ENCODE data around the gene KCNK5.
A peak's percentile ranks its signal among the peaks of the same experiment; 100 is the strongest.

Gene KCNK5

GRCh38 chr6:39218868-39219567, 10.3 kb downstream of the KCNK5 start:
- Histone ChIP-seq H3K27me3 (ENCODE audit: insufficient read depth, poor library complexity, severe bottlenecking) (no peaks in the 10 kb centered on the region), H3K36me3 (ENCODE audit: low read depth) (no peaks in the 10 kb centered on the region)

GRCh38 chr6:39217177-39217864, 12.0 kb downstream of the KCNK5 start:
- no peak for TF ChIP-seq CTCF (IDR thresholded peaks at IDR 0.05; ENCODE audit: poor library complexity, severe bottlenecking)
- Histone ChIP-seq H3K4me1 (ENCODE audit: insufficient read depth, poor library complexity, severe bottlenecking) (peaks cover 4% of the 10 kb centered on the region), H3K27me3 (ENCODE audit: insufficient read depth, poor library complexity, severe bottlenecking) (no peaks in the 10 kb centered on the region), H3K9me3 (ENCODE audit: severe bottlenecking) (no peaks in the 10 kb centered on the region), H3K4me3 (ENCODE audit: severe bottlenecking) (no peak overlapping the region), H3K27ac (ENCODE audit: poor library complexity, severe bottlenecking) (no peak overlapping the region), H3K36me3 (ENCODE audit: low read depth) (no peaks in the 10 kb centered on the region)
- DNase-seq (ENCODE audit: low spot score) (no peak), ATAC-seq (ENCODE audit: low read depth) (no peak)

More at GRCh38 chr6:39218868-39219567, 10.3 kb downstream of the KCNK5 start:
- ATAC-seq (ENCODE audit: low read depth) (peak; percentile 30; the same call in 1 of the 3 replicates), DNase-seq (ENCODE audit: low spot score) (no peak)
- Histone ChIP-seq H3K4me3 (ENCODE audit: severe bottlenecking) (no peak overlapping the region), H3K9me3 (ENCODE audit: severe bottlenecking) (no peaks in the 10 kb centered on the region), H3K4me1 (ENCODE audit: insufficient read depth, poor library complexity, severe bottlenecking) (peaks cover 4% of the 10 kb centered on the region), H3K27ac (ENCODE audit: poor library complexity, severe bottlenecking) (no peak overlapping the region)
- no peak for TF ChIP-seq CTCF (IDR thresholded peaks at IDR 0.05; ENCODE audit: poor library complexity, severe bottlenecking)

- no peak for TF ChIP-seq CTCF (IDR thresholded peaks at IDR 0.05; ENCODE audit: poor library complexity, severe bottlenecking)
- DNase-seq (ENCODE audit: low spot score) (no peak), ATAC-seq (ENCODE audit: low read depth) (no peak; the same call in 2 of the 3 replicates)
- Histone ChIP-seq H3K4me3 (ENCODE audit: severe bottlenecking) (no peak overlapping the region), H3K27ac (ENCODE audit: poor library complexity, severe bottlenecking) (no peak overlapping the region), H3K27me3 (ENCODE audit: insufficient read depth, poor library complexity, severe bottlenecking) (no peaks in the 10 kb centered on the region), H3K36me3 (ENCODE audit: low read depth) (no peaks in the 10 kb centered on the region), H3K4me1 (ENCODE audit: insufficient read depth, poor library complexity, severe bottlenecking) (peaks cover 4% of the 10 kb centered on the region), H3K9me3 (ENCODE audit: severe bottlenecking) (no peaks in the 10 kb centered on the region)
These were observed 13.6 kb downstream of the KCNK5 start for GRCh38 chr6:39215640-39216158.

GRCh38 chr6:39214846-39215639, 14.2 kb downstream of the KCNK5 start:
- TF ChIP-seq CTCF (IDR thresholded peaks at IDR 0.05; ENCODE audit: poor library complexity, severe bottlenecking): no peak
- DNase-seq (ENCODE audit: low spot score) (no peak), ATAC-seq (ENCODE audit: low read depth) (peak; percentile 51; the same call in 2 of the 3 replicates)
- no peak overlapping the region for H3K4me3 ChIP-seq (ENCODE audit: severe bottlenecking)
- no peaks in the 10 kb centered on the region for H3K9me3 ChIP-seq (ENCODE audit: severe bottlenecking)
- no peaks in the 10 kb centered on the region for H3K27me3 ChIP-seq (ENCODE audit: insufficient read depth, poor library complexity, severe bottlenecking)
- H3K36me3 ChIP-seq (ENCODE audit: low read depth): no peaks in the 10 kb centered on the region
- H3K4me1 ChIP-seq (ENCODE audit: insufficient read depth, poor library complexity, severe bottlenecking): peaks cover 4% of the 10 kb centered on the region
- H3K27ac ChIP-seq (ENCODE audit: poor library complexity, severe bottlenecking): no peak overlapping the region

All from RWPE2 (cell line).